ENCODE data around the gene BDKRB2.

DNA sequence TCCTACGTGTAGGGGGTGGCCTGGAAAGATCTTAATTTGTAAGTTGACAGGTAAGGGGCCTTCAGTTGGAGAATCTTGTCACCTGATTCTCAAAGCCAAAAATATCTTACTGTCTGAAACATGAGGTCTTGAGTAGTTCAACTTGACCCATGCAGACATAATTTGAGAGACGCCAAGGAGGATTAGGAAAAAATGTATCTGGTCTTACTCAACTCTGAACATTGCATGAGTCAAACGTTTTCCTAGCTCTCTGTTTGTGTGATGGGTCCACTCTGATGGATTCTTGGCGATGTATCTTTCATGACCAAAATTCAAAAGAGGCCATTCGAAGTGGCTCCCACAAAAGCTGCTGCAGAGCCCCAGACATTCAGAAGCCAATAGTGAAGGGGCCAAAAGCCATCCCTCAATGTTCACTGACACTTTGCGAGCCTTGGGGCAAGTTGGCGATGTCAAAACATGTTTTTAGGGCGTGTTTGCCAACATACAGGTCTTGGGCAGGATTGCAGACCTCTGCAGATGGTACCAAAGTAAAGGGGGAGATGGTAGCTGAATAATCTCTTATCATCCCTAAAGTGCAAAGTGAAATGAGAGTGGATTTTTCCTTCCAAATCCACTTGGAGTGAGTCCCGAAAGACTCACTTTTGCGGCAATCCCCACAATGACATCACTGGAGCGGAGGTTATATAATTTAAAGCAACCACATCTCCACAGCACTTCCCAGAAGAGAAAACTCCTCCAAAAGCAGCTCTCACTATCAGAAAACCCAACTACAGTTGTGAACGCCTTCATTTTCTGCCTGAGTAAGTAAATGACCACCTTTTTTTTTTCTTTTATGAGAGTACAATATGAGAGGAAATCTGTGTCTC, 51.1 kb downstream of the BDKRB2 start, which contains the start of gene BDKRB1:
- TF ChIP-seq FOXK2 (IDR thresholded peaks at IDR 0.05): no peak
- TF ChIP-seq NFRKB (IDR thresholded peaks at IDR 0.05): no peak
- TF ChIP-seq ZNF384 (IDR thresholded peaks at IDR 0.05): no peak
- no peak for TF ChIP-seq HDGF (IDR thresholded peaks at IDR 0.05; ENCODE audit: borderline replicate concordance)
- TF ChIP-seq SUZ12 (IDR thresholded peaks at IDR 0.05): no peak

All from HEK293T (cell line).